ENCODE results near the gene ZCCHC14. TPM values are rescaled to one million over a fixed set of nuclear protein-coding genes. Genes with fewer than 3 reads are reported as not detected.

The ZCCHC14 gene
- total RNA-seq, 1 donor from 2014 or later = 15.9 TPM

DNA sequence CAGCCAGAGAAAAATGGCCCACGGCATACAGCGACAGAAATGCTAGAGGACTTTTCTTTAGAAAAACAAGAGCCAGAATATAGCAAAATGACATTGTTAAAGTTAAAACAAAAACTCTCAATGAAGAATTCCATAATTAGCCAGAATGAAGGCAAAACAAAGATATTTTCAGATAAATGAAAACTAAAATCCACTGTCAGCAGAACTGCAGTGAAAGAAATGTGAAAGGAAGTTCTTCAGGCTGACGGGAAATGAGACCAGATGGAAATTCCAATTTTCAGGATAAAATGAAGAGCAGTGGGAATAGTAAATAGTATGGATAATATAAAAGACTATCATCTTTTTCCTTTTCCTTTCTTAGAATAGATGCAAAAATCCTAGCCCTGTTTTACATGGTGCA lies 38.4 kb downstream of the ZCCHC14 start:
- Histone ChIP-seq H3K4me1 (peaks cover 26% of the 10 kb centered on the region), H3K27me3 (ENCODE audit: low read depth) (no peaks in the 10 kb centered on the region), H3K9me3 (replicated peaks) (no peaks in the 10 kb centered on the region), H3K4me3 (no peak overlapping the region), H3K36me3 (peaks cover 56% of the 10 kb centered on the region), H3K27ac (replicated peaks) (no peak overlapping the region)
- no peak for DNase-seq
- TF ChIP-seq, protein P1, sequence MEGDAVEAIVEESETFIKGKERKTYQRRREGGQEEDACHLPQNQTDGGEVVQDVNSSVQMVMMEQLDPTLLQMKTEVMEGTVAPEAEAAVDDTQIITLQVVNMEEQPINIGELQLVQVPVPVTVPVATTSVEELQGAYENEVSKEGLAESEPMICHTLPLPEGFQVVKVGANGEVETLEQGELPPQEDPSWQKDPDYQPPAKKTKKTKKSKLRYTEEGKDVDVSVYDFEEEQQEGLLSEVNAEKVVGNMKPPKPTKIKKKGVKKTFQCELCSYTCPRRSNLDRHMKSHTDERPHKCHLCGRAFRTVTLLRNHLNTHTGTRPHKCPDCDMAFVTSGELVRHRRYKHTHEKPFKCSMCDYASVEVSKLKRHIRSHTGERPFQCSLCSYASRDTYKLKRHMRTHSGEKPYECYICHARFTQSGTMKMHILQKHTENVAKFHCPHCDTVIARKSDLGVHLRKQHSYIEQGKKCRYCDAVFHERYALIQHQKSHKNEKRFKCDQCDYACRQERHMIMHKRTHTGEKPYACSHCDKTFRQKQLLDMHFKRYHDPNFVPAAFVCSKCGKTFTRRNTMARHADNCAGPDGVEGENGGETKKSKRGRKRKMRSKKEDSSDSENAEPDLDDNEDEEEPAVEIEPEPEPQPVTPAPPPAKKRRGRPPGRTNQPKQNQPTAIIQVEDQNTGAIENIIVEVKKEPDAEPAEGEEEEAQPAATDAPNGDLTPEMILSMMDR (IDR thresholded peaks at IDR 0.05; ENCODE audit: borderline replicate concordance) = no peak
- intact Hi-C loops (cut with micrococcal nuclease) = no loop called here

DNA sequence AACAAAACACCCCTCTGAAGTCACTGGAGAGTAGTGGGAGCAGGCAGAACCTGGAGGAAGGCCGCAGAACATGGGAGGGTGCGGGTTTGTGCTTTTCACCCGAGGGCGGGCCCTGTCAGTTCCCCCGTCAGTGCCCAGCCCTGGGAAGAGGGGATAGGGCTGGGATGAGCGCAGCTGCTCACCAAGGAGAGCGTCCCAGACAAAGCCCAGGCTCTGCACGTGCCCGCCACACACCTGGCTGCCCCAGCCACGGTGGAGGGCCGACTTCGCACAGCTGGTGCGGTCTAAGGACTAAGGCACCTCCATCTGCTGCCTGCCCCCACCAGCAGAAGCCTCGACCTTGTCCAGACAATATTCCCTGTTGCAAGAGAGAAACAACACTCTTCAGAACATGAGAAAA lies 39.5 kb downstream of the ZCCHC14 start:
- TF ChIP-seq, protein P1 (IDR thresholded peaks at IDR 0.05; ENCODE audit: borderline replicate concordance) = no peak
- no peaks in the 10 kb centered on the region for H3K9me3 ChIP-seq (replicated peaks)
- peaks cover 19% of the 10 kb centered on the region for H3K4me1 ChIP-seq
- H3K27ac ChIP-seq (replicated peaks) = no peak overlapping the region
- no peaks in the 10 kb centered on the region for H3K27me3 ChIP-seq (ENCODE audit: low read depth)
- intact Hi-C loops (cut with micrococcal nuclease) = no loop called here
- no peak overlapping the region for H3K4me3 ChIP-seq
- H3K36me3 ChIP-seq = peaks cover 49% of the 10 kb centered on the region
- no peak for DNase-seq

DNA sequence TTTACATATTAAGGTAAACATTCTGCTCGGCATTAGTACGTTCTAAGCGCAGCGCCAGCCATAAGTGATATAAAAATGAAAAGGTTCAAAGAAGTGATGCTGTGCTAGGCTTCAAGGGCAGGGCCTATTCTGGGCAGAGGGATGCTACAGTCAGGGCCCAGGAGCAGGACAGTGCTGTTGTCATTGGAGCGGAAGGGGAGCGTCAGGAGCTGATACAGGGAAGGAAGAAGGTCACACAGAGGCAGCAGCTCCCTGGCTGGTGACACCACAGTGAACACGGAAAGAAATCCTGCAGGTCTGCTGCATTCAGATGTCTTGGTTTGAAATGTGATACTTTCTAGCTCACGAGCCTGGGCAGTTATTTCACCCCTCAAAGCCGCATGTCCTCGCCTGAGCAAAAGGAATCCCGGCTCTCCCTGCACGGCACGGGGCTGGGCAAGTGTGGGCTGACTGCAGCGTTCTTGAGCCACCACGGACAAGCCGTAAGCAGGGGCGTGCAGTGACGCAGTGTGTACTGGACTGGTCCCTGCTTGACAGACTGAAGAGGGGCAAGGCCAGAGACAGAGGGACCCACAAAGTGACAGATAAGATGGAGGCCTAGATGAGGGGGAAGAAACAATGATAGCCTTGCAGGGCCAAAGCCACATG lies 41.1 kb downstream of the ZCCHC14 start:
- TF ChIP-seq, protein P1 (IDR thresholded peaks at IDR 0.05; ENCODE audit: borderline replicate concordance) = no peak
- Histone ChIP-seq H3K27ac (replicated peaks) (no peak overlapping the region), H3K4me1 (peaks cover 7% of the 10 kb centered on the region), H3K4me3 (no peak overlapping the region), H3K36me3 (peaks cover 50% of the 10 kb centered on the region), H3K9me3 (replicated peaks) (no peaks in the 10 kb centered on the region), H3K27me3 (ENCODE audit: low read depth) (no peaks in the 10 kb centered on the region)
- DNase-seq = no peak
- intact Hi-C loops (cut with micrococcal nuclease) = no loop called here

DNA sequence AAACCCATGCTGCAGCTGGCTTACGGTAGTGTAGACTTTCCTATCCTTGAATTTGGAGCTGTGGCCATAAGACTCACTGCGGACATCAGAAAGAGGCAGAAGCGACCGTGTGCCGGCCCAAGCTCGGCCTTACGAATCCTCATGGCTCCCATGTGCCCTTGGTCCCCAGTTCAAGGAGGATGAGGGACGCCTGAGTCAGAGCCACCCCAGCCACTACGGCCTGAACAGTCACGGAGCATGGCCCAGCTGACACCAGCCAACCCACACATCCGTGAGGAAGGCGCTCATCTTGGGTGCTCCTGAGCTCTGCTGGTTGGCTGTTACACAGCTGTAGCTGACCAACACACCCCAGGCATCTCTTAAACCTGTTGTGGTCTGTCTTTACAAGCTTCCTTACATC lies 44.0 kb downstream of the ZCCHC14 start:
- DNase-seq = no peak
- H3K36me3 ChIP-seq = peaks cover 63% of the 10 kb centered on the region
- intact Hi-C loops (cut with micrococcal nuclease) = no loop called here
- peaks cover 1% of the 10 kb centered on the region for H3K4me1 ChIP-seq
- H3K27me3 ChIP-seq (ENCODE audit: low read depth) = no peaks in the 10 kb centered on the region
- peaks cover 5% of the 10 kb centered on the region for H3K9me3 ChIP-seq (replicated peaks)
- no peak overlapping the region for H3K27ac ChIP-seq (replicated peaks)
- TF ChIP-seq, protein P1 (IDR thresholded peaks at IDR 0.05; ENCODE audit: borderline replicate concordance) = no peak
- H3K4me3 ChIP-seq = no peak overlapping the region

DNA sequence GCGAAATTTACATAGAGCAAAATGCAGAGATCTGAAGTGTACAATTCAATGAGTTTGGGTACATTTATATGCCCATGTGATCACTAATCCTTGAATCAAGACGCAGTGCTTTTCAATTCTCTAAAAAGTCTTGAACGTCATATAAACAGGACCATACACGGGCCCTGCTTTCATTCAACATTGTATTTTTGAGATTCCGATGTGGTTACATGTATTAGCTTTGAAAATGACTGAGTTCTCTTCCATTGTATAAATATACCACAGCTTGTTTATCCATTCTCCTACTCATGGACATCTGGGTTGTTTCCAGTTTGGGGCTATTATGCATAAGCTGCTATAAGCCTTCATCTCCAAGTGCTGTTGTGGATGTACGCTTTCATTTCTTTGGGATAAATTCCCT lies 45.5 kb downstream of the ZCCHC14 start:
- no peaks in the 10 kb centered on the region for H3K4me1 ChIP-seq
- intact Hi-C loops (cut with micrococcal nuclease) = no loop called here
- TF ChIP-seq, protein P1 (IDR thresholded peaks at IDR 0.05; ENCODE audit: borderline replicate concordance) = no peak
- no peak overlapping the region for H3K4me3 ChIP-seq
- H3K9me3 ChIP-seq (replicated peaks) = peaks cover 10% of the 10 kb centered on the region
- no peak for DNase-seq
- no peak overlapping the region for H3K27ac ChIP-seq (replicated peaks)
- H3K27me3 ChIP-seq (ENCODE audit: low read depth) = no peaks in the 10 kb centered on the region
- peaks cover 60% of the 10 kb centered on the region for H3K36me3 ChIP-seq
